ENCODE results near the gene RNU7-1. TPM values are rescaled to one million over a fixed set of nuclear protein-coding genes. Genes with fewer than 3 reads are reported as not detected.

RNU7-1 gene
- total and polyA plus RNA-seq, 12 donors = not detected

DNA sequence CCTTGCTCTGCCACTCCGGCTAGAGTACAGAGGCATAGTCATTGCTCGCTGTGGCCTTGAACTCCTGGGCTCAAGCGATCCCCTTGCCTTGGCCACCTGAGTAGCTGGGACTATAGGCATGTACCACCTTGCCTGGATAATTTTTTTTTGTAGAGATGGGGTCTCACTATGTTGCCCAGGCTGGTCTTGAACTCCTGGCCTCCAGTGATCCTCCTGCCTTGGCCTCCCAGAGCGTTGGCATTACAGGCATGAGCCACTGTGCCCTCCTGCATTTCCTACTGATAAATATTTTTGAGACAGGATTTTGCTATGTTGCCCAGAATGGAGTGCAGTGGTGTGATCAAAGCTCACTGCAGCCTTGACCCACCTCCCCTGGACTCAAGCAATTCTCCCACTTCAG lies 36.5 kb downstream of the RNU7-1 start:
- Histone ChIP-seq H3K27ac (peak overlapping the region in 3 of 5 donors; percentile 10 to 68 (median 34)), H3K4me1 (replicated peaks in 1 of 2) (peaks cover 14 to 15% of the 10 kb centered on the region in 2 donors), H3K36me3 (replicated peaks in 1 of 2) (peaks cover 0 to 87% of the 10 kb centered on the region in 2 donors), H3K4me3 (no peak overlapping the region), H3K27me3 (no peaks in the 10 kb centered on the region), H3K9me3 (replicated peaks in 1 of 3) (no peaks in the 10 kb centered on the region)
- no peak for DNase-seq
- intact Hi-C loops (cut with DNase I) = no loop called here
- no peak for TF ChIP-seq POLR2A (IDR thresholded peaks at IDR 0.05)
- TF ChIP-seq, protein P1, sequence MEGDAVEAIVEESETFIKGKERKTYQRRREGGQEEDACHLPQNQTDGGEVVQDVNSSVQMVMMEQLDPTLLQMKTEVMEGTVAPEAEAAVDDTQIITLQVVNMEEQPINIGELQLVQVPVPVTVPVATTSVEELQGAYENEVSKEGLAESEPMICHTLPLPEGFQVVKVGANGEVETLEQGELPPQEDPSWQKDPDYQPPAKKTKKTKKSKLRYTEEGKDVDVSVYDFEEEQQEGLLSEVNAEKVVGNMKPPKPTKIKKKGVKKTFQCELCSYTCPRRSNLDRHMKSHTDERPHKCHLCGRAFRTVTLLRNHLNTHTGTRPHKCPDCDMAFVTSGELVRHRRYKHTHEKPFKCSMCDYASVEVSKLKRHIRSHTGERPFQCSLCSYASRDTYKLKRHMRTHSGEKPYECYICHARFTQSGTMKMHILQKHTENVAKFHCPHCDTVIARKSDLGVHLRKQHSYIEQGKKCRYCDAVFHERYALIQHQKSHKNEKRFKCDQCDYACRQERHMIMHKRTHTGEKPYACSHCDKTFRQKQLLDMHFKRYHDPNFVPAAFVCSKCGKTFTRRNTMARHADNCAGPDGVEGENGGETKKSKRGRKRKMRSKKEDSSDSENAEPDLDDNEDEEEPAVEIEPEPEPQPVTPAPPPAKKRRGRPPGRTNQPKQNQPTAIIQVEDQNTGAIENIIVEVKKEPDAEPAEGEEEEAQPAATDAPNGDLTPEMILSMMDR (IDR thresholded peaks at IDR 0.05) = no peak
- WGBS, 4 donors = 58 to 76% (median 63%) methylated on average over 4 of the region's 4 CpGs

DNA sequence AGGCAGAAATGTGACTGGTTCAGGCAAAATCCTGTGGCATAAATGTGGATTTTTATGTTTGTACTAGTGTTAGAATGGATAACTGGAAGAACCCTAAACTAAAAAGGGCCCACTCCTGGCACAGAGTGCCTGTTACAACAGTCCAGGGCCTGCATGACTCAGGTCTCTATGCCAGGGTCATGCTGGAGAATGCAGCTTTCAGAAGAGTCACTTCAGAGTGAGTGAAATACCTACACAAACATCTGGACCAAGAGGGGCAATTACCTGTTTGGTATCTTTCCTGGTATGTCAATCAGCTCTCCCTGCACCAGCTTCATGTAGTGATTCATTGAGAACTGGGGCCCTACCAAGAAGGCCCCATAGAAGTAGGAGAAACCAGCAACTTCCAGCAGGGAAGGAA lies 37.1 kb downstream of the RNU7-1 start:
- H3K27me3 ChIP-seq = no peaks in the 10 kb centered on the region
- TF ChIP-seq POLR2A (IDR thresholded peaks at IDR 0.05) = no peak
- TF ChIP-seq, protein P1 (IDR thresholded peaks at IDR 0.05) = no peak
- H3K36me3 ChIP-seq (replicated peaks in 1 of 2) = peaks cover 0 to 80% of the 10 kb centered on the region in 2 donors
- H3K4me1 ChIP-seq (replicated peaks in 1 of 2) = peaks cover 14 to 15% of the 10 kb centered on the region in 2 donors
- H3K9me3 ChIP-seq (replicated peaks in 1 of 3) = no peaks in the 10 kb centered on the region
- intact Hi-C loops (cut with DNase I) = no loop called here
- H3K27ac ChIP-seq = peak overlapping the region in 3 of 5 donors; percentile 47 to 68 (median 52)
- no peak overlapping the region for H3K4me3 ChIP-seq
- DNase-seq = peak in 4 of 7 donors; percentile 60 to 74 (median 64)

DNA sequence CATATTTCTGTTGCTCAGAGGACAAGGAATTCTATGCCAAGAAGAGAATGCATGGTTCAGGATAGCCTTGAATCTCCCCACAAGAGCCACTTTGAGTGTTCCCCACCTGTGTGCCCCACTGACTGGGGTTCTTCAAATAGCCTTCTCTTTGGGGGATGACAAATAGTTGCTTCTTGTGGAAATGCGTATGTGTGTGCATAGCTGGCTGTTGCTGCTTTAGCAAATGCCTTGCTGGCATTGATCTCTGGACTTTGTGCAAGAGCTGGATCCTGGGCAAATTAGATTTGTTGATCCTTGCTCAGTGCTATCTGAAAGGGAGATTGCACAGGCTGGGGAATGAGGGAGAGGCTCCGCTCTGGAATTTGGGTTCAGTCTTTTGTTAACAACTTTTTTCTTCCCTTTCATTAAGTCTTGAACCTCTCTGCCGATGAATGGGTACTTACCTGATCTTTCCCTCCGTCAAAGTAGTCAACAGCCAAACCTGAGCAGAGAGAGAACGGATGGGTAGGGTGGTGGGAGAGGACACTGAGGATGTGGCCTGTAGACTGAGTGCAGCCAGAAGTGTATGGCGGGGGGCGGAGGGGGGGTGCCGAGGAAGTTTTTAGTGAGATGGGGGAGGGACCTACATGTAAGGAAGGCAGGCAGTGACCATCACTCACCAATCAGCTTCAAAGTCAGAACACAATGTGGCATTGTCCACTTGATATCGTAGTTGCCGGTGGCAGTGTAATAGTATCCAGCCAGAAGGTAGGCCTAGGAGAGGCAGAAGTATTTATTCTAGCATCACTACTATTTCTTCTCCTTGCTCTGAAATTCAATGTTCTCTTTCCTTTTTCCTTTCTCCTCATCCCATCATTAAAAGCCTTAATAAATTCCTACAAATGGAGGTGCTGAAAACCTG lies 37.8 kb downstream of the RNU7-1 start:
- no peak for DNase-seq
- WGBS, 4 donors = 88 to 92% (median 90%) methylated on average over 10 of the region's 10 CpGs
- Histone ChIP-seq H3K27ac (peak overlapping the region in 3 of 5 donors; percentile 47 to 68 (median 52)), H3K36me3 (replicated peaks in 1 of 2) (peaks cover 0 to 74% of the 10 kb centered on the region in 2 donors), H3K4me3 (no peak overlapping the region), H3K4me1 (replicated peaks in 1 of 2) (peaks cover 14 to 15% of the 10 kb centered on the region in 2 donors), H3K27me3 (no peaks in the 10 kb centered on the region), H3K9me3 (replicated peaks in 1 of 3) (no peaks in the 10 kb centered on the region)
- intact Hi-C loops (cut with DNase I) = no loop called here
- TF ChIP-seq POLR2A (IDR thresholded peaks at IDR 0.05) = no peak
- TF ChIP-seq, protein P1 (IDR thresholded peaks at IDR 0.05) = no peak

DNA sequence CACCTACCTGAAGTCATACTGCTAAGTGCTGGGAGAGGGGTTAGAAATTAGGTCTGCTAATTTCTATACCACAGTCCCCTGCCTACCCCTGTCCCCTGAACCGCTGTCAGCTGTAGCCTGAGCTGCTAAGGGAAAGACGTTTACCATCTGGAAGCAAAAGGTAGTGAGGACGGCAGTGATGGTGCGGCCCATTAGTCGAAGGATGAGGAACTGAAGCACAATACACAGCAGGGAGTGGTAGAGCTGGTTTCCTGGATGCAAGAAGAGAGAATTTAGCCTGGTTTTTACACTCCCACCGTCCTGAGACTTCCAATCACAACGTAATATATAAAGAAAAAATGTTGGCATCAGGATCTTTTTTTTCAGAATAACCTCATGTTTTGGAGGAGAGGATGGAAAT lies 38.9 kb downstream of the RNU7-1 start:
- Histone ChIP-seq H3K36me3 (replicated peaks in 1 of 2) (peaks cover 0 to 62% of the 10 kb centered on the region in 2 donors), H3K27ac (no peak overlapping the region)
- intact Hi-C loops (cut with DNase I) = no loop called here

More for the DNA sequence above, 38.9 kb downstream of the RNU7-1 start:
- Histone ChIP-seq H3K4me3 (no peak overlapping the region), H3K9me3 (replicated peaks in 1 of 3) (no peaks in the 10 kb centered on the region), H3K27me3 (no peaks in the 10 kb centered on the region), H3K4me1 (replicated peaks in 1 of 2) (peaks cover 14 to 15% of the 10 kb centered on the region in 2 donors)
- no peak for DNase-seq
- 85 to 91% (median 89%) methylated on average over 7 of the region's 7 CpGs for WGBS, 4 donors
- TF ChIP-seq POLR2A (IDR thresholded peaks at IDR 0.05) = no peak
- TF ChIP-seq, protein P1 (IDR thresholded peaks at IDR 0.05) = no peak
